HG03175 (cell line): ENCODE data around the gene ENOX1.
A peak's percentile ranks its signal among the peaks of the same experiment; 100 is the strongest.

Experiments used
- ATAC-seq: cut with Tn5 transposase; IDR thresholded peaks from one replicate; pipeline ENCODE4 v1.9.1; 2021; ENCODE audit warnings: mild to moderate bottlenecking, moderate library complexity; ENCODE audit not compliant: unreplicated experiment

ENOX1 gene

GRCh38 chr13:43676320-43676719 is 110.5 kb downstream of the ENOX1 start:
- peak; percentile 90 for ATAC-seq

- ATAC-seq, result no peak
Observed at GRCh38 chr13:43675577-43675976, 111.2 kb downstream of the ENOX1 start.

GRCh38 chr13:43669964-43670363 is 116.8 kb downstream of the ENOX1 start:
- no peak for ATAC-seq

- ATAC-seq, result no peak
Observed at GRCh38 chr13:43669101-43669500, 117.7 kb downstream of the ENOX1 start.

GRCh38 chr13:43666403-43666802 is 120.4 kb downstream of the ENOX1 start:
- no peak for ATAC-seq

- no peak for ATAC-seq
Observed at GRCh38 chr13:43665388-43665787, 121.4 kb downstream of the ENOX1 start.

GRCh38 chr13:43664700-43665191 is 122.0 kb downstream of the ENOX1 start:
- no peak for ATAC-seq

- ATAC-seq, result no peak
Observed at GRCh38 chr13:43663474-43664090, 123.2 kb downstream of the ENOX1 start.

- ATAC-seq, result no peak
Observed at GRCh38 chr13:43662976-43663375, 123.8 kb downstream of the ENOX1 start.

- no peak for ATAC-seq
Observed at GRCh38 chr13:43661161-43661830, 125.5 kb downstream of the ENOX1 start.

- ATAC-seq, result no peak
Observed at GRCh38 chr13:43657485-43657884, 129.3 kb downstream of the ENOX1 start.

GRCh38 chr13:43653980-43654379 is 132.8 kb downstream of the ENOX1 start:
- ATAC-seq, result no peak

- no peak for ATAC-seq
Observed at GRCh38 chr13:43653395-43653794, 133.4 kb downstream of the ENOX1 start.

- ATAC-seq, result no peak
Observed at GRCh38 chr13:43652760-43653159, 134.0 kb downstream of the ENOX1 start.

- no peak for ATAC-seq
Observed at GRCh38 chr13:43650882-43651281, 135.9 kb downstream of the ENOX1 start.

- ATAC-seq, result no peak
Observed at GRCh38 chr13:43648733-43649132, 138.0 kb downstream of the ENOX1 start.

- ATAC-seq, result no peak
Observed at GRCh38 chr13:43647471-43647870, 139.3 kb downstream of the ENOX1 start.

GRCh38 chr13:43640476-43640875 is 146.3 kb downstream of the ENOX1 start:
- no peak for ATAC-seq

GRCh38 chr13:43631106-43631505 is 155.7 kb downstream of the ENOX1 start:
- ATAC-seq, result no peak

- ATAC-seq, result no peak
Observed at GRCh38 chr13:43629691-43630480, 156.9 kb downstream of the ENOX1 start.

- no peak for ATAC-seq
Observed at GRCh38 chr13:43626994-43627393, 159.8 kb downstream of the ENOX1 start.

GRCh38 chr13:43614063-43614462 is 172.7 kb downstream of the ENOX1 start:
- ATAC-seq, result no peak
